GM21360 (cell line): Measurements from ENCODE around the gene PRLH.
A peak's percentile ranks its signal among the peaks of the same experiment; 100 is the strongest.

Source experiments
- ATAC-seq: cut with Tn5 transposase; IDR thresholded peaks from one replicate; pipeline ENCODE4 v1.9.1; 2021; ENCODE audit warnings: mild to moderate bottlenecking, moderate library complexity; ENCODE audit not compliant: unreplicated experiment

Gene PRLH

GRCh38 chr2:237566401-237567235, at the start of gene PRLH:
Gene PRLH, plus strand, starts transcription at chr2:237566574. Its CDS starts 0 bp downstream, at chr2:237566574.
- no peak for ATAC-seq

DNA sequence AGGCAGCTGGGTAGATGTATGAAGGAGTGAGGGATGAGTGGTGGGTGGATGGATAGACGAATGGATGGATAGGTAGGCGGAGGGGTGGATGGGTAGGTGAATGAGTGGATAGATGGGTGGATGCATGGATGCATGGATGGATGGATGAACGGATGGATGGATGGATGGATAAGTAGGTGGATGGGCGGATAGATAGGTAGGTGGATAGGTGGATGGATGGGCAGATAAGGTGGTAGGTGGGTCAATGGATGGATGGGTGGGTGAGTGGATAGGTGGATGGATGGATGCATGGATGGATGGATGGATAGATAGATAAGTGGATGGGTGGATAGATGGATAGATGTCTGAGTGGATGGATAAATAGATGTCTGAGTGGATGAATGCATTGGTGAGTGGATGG, 49.2 kb upstream of the PRLH start:
- no peak for ATAC-seq

DNA sequence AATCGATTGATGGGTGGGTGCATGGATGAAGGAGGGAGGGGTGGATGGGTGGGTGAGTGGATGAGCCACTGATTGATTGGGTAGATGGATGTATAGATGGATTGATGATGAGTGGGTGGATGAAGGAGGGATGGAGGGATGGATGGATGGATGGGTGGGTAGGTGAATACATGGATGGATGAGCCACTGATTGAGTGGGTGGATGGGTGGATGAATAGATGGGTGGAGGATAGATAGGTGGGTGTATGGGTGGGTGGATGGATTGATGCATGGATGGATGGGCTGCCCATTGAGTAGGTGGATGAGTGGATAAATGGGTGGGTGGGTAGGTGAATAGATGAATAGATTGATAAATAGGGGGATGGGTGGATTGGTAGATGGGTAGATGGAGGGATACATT, 48.4 kb upstream of the PRLH start:
- no peak for ATAC-seq

DNA sequence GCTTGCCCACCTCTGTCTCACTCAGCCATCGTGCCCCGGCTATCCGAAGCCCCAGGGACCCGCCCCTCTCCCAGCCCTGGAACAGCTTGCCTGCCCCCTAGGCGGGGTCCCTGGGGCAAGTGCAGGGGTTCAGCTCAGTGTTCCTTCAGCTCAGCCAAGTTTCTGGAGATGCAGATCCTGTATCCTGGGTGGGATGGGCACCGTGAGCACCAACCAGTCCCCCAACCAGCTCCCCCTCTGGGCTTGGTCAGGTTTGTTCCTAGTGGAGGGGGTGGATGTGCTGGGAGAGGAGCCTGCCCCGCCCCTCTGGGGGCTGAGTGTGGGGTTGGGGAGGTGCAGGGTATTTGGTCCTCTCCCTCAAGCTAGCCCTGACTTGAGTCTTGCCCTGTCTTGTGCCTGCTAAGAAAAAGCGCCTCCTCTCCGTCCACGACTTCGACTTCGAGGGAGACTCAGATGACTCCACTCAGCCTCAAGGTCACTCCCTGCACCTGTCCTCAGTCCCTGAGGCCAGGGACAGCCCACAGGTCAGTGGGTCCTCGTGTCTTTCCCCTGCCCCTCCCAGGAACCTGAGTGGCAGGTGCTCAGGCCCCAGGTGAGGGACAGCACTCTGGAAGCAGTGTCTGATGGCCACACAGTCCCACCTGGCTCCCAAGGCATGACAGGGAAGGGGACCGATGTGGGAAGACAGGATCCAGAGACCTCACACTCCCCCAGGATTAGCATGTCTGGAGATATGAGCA, 46.7 kb upstream of the PRLH start:
- ATAC-seq: no peak

DNA sequence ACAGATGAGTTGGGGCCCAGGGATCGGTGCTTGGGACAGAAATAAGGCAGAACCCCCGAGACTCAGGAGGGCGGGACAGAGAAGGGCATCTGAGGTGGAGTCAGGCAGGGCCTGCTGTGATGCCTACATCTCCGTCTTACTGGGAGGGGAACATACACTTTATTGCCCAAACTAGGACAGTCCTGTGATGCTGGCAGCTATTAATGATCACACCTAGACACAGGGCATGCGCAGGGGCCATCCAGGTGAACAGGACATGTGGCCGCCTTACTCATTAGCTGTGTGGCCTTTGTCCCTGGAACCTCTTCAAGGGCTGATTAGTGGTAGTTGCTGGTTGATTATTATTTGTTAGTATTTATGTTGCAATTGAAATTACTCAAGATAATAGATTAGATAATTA, 46.1 kb upstream of the PRLH start:
- no peak for ATAC-seq

DNA sequence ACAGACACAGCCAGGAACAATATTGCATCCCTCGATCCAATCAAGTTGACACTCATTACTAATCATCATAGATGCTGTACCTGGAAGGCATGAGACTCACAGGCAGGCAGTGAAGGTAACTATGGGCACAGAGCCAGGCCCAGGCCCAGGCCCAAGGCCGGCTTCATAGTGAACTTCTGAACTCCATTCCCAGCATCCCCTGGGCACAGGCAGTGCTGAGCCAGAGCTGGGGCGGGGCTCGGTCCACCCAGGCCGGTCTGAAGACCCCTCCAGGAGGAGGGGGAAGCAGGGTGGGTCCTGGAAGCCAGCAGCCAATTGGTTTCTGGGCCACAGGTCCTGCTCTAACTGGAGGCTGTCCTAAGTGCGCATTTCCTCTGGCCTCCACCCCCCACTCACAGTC, 41.7 kb upstream of the PRLH start:
- no peak for ATAC-seq

- no peak for ATAC-seq
Observed at GRCh38 chr2:237525559-237526157, 40.7 kb upstream of the PRLH start.

DNA sequence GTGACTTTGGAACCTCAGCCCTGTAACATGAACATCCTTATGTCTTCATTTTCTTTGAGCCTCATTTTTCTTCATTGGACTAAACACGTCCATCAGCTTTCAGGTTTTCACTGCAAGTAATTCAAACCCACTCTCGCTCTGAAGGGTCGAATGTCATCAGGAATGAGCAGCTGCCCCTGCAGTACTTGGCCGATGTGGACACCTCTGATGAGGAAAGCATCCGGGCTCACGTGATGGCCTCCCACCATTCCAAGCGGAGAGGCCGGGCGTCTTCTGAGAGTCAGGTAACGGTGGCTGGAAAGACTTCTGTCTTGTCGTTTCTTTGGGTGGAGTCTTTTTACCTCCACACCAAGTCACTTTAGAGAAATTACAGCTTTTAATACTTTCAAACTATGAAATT, 39.1 kb upstream of the PRLH start:
- ATAC-seq: no peak

DNA sequence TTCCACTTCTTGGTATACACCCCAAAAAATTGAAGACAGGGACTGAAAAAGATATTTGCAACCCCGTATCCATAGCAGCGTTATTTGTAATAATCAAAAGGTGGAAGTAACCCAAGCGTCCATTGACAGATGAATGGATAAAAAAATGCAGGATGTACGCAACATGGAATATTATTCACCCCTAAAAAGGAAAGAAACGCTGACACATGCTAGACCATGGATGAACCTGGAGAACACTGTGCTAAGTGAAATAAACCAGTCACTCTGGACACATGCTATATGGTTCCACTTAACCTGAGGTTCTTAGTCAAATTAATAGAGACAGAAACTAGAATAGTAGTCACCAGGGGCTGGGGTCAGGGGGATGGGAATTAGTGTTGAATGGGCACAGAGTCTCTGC, 38.6 kb upstream of the PRLH start:
- ATAC-seq: no peak

GRCh38 chr2:237529452-237530402, 36.6 kb upstream of the PRLH start:
- peak; percentile 86 for ATAC-seq

DNA sequence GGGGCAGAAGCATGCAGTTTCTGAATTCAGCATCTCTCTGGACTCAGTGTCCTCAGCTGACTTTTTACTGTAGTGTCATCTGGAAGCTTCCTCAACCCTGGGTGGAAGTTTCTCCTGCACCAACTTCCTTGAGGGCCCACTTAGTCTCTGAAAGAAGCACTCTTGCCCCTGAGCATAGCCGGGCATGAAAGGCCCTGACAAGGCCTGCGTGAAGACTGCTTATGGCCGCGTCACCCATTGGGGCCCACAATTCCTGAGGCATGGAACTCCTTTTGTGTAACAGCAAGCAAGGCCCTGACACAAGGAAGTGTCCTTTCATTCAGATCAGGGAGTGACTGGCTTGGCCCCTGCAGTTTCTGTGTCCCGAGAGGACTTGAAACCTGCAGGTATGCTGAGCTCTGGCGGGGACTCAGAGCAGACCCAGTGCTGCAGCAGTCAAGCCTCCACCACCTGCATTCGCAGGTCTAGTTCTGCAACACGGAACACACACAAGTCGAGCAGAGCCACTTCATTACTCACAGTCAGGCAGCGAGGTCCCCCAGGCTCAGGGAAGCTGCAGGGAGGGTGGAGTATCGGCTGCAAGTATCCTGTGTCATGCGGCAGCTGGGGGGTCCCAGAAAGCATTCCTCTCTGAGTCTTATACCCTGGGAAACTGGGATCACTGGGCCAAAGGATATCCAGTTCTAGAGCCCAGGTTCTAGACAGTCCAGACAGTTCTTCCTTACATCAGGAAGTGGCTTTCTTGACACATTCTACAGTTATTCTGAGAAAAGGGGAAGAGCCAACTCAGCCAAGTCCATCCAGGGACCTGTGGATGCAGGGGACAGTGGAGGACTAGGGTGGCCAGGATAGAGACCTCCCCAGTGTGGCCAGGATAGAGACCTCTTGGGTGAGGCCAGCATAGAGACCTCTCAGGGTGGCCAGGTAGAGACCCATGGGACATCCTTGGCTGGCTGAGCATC, 35.6 kb upstream of the PRLH start:
- no peak for ATAC-seq

DNA sequence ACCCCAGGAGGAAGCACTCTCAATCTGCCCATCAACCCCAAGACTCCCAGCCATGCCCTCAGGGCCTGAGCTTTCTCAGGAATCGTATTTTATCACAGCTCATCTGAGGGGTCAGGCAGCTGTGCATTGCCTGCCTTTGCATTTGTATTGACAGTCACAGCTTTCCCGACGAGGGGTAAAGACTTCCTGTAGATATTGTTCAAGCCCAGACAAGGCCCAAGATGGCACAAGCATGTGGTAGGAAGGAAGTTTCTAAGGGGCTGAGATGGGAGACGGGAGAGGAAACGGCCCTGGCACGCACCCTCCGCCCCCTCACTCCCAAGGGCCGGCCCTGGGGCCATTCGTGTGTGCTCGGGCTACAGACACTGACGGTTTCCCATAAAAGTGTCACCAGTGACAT, 34.2 kb upstream of the PRLH start:
- ATAC-seq: no peak

DNA sequence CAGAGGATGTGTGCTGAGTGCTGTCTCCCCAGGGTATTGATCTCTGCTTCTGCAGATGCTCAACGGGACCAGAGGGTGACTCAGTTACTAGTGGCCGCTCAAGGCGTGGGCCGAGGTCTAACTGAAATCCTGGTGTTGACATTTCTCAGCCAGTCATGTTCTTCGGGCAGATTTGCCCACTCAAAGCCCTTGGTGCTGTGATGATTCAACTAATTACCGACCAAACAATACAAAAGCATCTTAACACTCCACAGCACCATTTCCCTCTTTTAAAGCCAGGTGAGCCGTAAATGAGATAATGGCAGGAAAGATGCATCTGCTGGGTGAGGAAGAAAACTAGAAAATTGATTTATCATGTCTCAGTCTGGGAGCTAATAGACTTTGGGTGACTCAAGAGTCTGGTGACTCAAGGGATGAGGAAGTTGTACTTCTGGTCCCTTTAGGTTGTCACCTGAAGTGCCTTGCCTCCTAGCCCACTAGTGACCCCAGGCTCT, 32.7 kb upstream of the PRLH start:
- no peak for ATAC-seq

- no peak for ATAC-seq
Observed at GRCh38 chr2:237534380-237534779, 32.0 kb upstream of the PRLH start.

DNA sequence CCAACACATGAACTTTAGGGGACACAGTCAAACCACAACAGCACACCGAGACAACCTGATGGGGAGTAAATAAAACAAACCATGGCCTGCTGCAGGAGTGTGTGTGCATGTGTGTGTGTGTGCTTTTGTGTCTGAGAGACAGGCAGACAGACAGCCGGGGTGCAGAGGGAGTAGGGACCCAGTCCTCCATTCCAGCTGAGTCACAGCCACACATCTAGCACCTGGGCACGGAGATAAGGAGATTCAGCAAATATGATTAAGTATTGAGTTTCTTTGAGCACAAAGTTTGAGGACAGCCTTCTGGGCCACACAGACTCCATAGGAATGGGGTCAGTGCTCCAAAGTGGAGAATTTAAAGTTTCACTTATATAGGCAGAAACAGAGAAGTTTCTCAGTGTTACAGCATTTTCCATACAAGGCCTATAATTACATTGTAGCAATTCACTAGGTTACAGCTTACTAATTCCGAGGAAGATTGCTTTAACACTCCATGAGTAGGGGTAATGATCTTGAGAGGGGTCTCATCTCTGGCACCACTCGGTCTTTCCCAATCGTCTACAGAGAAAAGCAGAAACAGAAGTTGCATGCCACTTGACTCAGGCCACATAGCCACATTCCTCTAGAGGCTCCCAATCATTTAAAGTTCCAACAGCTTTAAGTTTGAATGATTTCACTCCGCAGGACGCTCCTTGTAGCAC, 30.8 kb upstream of the PRLH start:
- no peak for ATAC-seq

- ATAC-seq: no peak
Observed at GRCh38 chr2:237536083-237536415, 30.3 kb upstream of the PRLH start.

DNA sequence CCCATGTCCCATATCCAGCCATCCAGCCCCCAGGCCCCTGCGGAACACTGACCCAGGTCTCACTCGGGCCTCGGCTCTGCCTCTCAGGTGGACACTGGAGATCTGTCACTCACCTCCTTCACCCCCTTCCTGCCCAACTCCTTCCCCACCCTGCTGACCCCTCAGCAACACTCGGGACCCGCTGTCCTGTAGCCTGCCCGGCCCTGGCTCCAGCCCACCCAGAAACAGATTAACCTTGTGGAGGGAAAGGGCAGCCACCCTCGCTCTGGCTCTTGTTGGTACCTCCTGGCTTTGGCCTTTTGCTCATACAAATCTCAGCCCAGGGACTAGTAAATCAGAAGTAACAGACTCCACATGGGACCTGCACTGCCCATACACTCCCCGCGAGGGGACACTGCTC, 29.8 kb upstream of the PRLH start:
- ATAC-seq: no peak

- ATAC-seq: no peak
Observed at GRCh38 chr2:237538001-237538720, 28.2 kb upstream of the PRLH start.
